HK-2 (cell line): ENCODE measurements around the gene FAM47C.
"Not testable (repeated sequence)": the region's sequence is repeated elsewhere in the genome, so short reads cannot be mapped to it uniquely, and the experiment has no call there.

Source experiments
- DNase-seq: peaks from one replicate; pipeline ENCODE4 v3.0.0-alpha.2; 2018; ENCODE audit not compliant: unreplicated experiment

The FAM47C gene

DNA sequence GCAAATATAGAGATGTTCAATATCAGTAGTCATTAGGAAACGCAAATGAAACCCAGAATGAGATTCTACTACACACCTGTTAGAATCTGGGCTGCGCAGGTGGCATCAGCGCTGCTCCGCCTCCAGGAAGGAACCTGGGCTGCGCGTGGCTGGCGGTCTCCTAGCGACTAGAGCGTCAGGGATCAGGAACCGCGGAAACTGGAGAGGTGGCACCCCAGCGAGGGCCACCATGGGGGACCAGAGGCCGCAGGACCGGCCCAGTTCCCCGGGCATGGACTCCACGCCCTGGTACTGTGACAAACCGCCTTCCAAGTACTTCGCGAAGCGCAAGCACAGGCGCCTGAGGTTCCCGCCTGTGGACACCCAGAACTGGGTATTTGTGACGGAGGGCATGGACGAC, at the start of gene FAM47C:
Gene FAM47C, plus strand, starts transcription at position 185 of the 400 bp plus-strand sequence. Its CDS starts 45 bp downstream, at position 230.
- not testable (repeated sequence) for DNase-seq

DNA sequence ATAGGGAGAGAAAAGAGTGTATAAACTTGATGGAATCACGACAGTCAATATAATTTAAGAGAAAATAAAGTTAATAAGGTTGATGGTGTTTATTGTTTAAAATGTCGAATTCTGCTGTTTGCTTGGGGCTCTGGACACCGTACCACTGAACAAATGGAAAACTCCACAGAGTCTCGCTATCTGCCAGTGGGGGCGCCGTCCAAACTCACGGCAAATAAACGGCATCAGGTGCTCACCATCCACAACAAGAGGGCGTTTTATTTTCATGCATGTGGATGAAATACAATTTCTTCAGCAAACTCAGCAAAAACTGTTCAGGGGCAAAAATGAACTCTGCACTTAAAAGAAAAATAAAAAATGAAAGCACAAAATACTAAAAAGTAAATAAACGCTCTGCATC, 46.6 kb upstream of the FAM47C start:
- DNase-seq: no peak

DNA sequence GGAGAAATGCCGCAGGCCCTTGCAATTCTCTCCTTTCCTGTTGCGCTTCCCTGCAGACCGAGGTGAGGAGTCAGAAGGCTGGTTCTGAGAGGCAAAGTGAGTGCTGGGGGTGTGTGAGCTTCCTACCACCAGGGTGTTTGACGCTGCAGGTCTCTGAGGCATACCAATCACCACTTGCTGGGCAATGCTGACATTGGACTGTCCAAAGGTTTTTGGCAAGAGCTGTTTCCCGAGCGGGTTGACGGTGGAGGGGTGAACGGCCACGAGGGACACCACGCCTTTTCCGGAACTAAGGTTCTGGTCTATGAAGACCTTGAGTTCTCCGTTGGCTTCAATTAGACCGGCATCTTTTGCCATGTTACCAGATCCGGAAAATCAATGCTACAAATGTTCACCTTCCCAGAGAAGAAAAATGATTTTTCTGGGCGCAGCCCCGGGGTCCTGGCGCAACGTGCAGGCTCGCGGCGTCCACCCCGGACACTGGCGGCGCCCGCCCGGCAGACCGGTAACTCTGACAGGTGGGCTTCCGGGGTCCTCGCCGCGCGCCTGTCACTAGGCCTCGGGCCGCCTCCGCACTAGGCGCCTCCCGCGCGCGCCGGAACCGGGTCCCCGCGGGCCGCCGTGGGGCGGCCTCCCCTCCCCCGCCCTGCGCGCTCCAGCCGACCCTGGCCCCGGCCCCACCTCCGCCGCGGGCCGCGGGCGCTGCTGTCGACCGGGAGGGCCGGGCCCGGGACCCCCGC, 44.9 kb upstream of the FAM47C start:
- DNase-seq: no peak

DNA sequence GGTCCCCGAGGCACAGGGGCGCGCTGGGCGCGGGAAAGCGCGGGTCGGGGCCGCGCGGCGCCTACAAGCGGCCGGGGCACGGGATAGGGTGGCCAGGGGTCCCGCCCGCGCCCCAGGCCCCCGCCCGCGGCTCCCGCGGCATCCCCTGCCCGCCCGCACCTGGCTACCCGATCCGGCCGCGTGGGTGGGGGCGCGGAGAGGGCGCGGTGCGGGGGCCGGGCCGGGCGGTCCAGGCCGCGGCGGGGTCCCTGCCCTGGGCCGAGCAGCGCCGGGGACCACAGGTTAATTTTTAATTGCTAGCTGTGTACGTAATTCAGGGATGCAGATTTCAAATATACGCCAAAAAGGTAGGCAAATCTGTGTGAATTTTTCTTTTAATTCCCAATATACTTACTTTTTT, 44.3 kb upstream of the FAM47C start:
- no peak for DNase-seq

- no peak for DNase-seq
These were observed 34.6 kb upstream of the FAM47C start for GRCh38 chrX:36973575-36973974.

DNA sequence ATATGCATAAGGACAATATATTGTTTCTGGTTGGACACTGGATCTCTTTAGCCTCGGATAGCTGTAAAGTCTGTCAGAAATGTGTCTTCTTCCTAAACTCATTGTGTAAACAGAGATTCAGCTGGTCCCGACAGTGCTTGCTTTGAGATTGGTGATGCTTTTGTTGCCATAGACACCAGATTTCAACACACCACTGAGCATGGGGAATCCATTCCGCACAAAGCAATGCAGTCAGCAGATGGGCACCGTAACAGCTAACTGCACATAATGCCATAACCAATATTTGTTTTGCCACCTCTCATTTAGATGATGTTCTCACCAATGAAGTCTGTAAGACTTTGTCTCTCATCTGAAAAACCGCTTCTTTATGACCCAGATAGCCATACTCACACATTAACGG, 33.3 kb upstream of the FAM47C start:
- DNase-seq: no peak

- DNase-seq: no peak
These were observed 29.3 kb upstream of the FAM47C start for GRCh38 chrX:36978886-36979285.

DNA sequence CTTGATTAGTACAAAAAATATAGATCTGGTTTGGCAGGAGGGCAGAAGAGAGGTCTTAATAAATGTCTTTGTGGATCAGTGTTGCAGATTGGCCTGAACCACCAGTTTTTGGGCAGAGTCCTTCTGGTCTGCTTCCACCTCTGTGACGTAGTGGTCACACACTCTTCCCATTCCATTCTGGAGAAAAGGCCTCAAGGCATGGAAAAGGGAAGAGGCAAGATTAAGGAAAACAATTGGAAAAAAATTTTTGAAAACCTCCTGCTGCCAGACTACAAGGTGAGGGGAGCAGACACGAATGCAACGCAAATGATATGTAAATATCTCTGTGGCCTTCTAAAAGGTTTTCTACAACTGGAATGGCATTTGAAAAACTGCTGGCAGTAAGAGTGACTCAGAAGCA, 24.3 kb upstream of the FAM47C start:
- no peak for DNase-seq

DNA sequence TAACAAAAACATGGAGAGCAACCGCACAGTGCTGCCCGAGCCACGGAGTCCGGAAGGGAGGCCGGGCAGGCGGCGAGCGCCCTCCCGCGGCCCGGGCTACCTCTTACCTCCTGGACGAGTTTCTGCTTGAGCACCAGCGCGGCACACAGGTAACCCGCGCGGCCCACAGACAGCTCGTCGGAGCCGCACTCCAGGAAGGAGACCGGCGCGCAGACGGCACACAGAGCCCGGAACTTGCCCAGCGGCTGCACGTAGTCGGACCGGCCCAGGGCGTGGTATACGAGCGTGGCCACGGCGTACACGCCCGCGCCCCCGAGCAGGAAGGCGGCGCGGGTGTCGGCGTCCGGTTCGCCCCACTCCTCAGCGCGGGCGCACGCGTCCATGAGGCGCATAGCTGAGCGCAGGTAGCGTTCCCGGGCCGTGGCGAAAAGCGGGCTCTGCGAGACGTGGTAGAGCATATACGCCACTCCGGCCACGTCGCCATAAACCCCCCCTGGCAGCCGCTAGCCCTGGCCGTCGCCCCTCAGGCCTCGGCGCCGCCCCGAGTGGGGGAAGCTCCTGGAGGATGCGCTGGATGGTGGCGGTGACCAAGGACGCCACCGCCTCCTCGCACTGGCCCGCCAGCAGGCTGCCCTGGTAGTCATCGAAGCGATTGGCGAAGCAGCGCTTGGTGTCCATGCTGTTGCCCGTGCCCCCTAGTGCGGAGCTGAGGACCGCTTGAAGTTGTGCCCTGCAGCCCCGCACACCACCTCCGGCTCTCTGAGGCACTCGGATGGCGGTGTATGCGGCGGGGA, 22.6 kb upstream of the FAM47C start:
- DNase-seq: not testable (repeated sequence)

- DNase-seq: no peak
These were observed 21.9 kb upstream of the FAM47C start for GRCh38 chrX:36986231-36986630.

DNA sequence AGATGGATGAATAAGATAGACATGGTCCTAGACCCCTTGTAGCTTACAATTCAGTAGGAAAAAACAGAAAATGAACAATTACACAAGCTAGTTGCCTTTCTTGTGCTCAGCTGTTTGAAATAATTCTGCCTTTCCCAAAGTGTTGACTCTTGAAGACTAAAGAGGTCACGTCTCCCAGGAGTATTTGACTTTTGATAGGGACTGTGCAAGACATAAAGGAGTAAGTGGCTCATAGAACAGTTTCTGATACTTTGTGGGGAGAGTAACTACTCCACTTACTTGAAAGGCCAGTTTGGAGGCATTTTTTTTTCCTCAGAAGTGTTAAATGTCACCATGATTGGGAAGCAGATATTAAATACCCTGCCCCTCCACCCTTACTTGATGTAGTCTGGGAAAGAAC, 21.0 kb upstream of the FAM47C start:
- DNase-seq: not testable (repeated sequence)

DNA sequence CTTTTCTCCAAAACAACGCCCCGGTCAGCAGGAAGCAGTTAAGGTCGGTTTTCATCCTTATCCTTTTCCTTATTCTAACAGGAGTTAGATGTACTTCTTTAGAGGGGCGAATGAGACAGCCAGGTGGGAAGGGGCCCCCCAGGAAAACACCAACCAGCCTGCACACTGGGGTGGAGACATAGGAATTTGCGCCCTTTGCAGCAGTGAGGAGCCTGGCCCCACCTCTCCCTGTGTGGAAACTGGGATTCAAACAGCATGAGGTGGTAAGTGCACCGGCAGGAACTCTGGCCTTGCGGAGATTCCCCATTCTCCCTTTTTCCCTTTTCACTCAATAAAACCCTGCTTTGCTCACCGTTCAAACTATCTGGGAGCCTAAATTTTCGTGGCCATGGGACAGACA, 8.0 kb upstream of the FAM47C start:
- DNase-seq: no peak

DNA sequence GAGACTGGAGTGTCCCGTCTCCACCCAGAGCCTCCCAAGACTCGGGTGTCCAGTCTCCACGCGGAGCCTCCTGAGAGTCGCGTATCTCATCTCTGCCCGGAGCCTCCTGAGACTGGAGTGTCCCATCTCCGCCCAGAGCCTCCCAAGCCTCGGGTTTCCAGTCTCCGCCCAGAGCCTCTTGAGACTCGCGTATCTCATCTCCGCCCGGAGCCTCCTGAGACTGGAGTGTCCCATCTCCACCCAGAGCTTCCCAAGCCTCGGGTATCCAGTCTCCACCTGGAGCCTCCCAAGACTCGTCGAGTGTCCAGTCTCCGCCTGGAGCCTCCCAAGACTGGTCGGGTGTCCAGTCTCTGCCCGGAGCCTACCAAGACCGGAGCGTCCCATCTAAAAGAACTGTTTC, 2.3 kb downstream of the FAM47C start:
- no peak for DNase-seq

- not testable (repeated sequence) for DNase-seq
These were observed 26.1 kb downstream of the FAM47C start for GRCh38 chrX:37034260-37034659.

- DNase-seq: not testable (repeated sequence)
These were observed 28.6 kb downstream of the FAM47C start for GRCh38 chrX:37036674-37037220.

DNA sequence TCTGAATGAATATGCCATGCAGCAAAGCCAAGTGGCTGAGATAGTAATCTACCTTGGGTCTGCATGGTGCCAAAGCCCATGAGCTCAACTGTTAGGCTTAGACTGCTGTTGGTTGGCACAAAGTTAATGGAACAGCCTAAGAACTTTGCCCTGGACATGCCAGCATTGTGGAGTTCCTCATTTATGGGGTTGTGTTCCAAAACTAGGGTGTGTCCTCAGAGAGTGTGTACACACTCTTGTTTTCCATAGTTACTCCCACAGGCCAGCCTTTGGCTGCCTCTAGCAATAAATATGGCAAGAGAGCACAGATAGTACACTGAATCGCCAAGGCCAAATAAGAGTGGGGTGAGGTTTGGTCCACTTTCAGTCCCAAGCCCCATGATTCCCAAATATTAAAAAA, 30.6 kb downstream of the FAM47C start:
- DNase-seq: not testable (repeated sequence)

DNA sequence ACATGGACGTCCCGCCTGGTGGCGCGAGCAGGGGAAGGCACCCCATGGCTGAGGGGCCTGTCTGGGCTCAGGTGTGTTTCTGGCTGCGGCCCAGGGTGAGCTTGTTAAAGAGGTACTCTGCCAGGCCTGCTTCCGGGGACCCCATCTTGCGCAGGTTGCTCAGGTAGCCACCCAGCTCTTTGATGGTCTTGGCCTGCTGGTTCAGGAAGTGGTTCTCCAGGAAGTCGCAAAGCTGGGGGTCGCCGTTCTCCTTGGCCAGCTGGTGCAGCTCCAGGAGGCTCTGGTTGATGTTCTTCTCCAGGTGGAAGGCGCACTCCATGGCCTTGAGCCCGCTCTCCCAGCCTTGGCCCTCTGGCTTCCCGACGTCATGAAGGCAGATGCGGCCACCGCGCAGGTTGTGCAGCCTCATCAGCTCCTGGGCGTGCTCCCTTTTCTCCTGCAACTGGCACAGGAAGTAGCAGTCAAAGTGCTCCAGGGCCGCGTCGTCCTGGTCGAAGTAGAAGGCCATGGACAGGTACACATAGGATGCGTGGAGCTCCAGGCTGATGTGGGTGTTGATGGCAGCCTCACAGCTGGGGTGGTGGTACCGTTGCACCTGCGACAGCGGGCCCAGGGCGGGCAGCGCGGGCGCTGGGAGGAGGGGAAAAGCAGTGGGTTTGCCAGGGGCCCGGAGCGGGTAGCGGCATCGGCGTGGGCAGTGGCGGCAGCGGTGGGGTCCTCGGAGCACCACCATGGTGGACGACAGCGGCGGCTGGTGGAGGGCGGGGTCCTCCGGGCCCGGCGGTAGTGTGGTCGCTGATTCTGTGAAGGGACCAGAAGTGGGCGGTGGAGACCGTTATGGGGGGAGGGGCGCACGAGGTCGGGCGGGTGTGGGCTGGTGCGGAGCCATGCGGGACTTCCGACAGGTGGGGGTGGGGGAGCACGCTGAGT, 35.1 kb downstream of the FAM47C start:
- not testable (repeated sequence) for DNase-seq

- DNase-seq: no peak
These were observed 39.6 kb downstream of the FAM47C start for GRCh38 chrX:37047776-37048175.

DNA sequence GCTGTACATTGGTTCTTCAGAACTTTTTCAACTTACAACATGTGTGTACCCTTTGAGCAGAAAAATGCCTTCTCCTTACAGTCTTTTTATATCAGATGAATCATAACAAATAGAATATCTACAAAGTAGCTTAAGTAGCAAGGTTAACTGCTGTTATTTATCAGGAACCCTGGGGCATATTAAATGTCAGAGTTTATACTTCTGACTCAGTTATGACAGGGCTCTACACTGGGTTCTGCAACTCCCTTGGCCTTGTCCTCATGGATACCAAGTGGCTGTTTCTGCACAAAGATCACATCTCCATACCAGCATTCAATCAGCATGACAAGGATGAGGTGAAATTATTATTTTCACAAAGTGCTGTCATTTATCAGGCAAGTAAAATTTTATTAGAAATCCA, 49.4 kb downstream of the FAM47C start:
- DNase-seq: not testable (repeated sequence)

DNA sequence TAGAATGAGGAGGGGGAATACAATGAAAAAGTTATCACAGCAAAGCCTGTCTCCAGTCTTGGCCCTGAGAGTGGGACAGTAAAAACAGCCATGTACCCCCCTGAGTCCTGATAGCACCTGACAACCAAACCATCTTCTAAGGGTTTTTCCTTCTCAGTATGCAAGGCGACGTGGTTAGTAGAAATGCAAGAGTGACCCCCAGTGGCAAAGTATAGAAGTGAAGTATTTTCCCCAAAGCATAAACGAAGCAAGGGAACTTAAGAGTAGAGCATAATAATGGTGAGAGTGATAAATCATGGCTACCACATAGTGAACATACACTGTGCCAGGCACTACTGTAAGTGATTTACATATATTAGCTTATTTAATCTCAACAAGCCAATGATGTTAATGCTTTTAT, 52.8 kb downstream of the FAM47C start:
- DNase-seq: peak; percentile 10
